Glomerular visceral epithelial cell (primary cell): Measurements from ENCODE around the gene SLX9.

Experiments used
- DNase-seq: peaks from one replicate; pipeline ENCODE4 v3.0.0-alpha.2; 2016; ENCODE audit errors: extremely low spot score

SLX9 gene

DNA sequence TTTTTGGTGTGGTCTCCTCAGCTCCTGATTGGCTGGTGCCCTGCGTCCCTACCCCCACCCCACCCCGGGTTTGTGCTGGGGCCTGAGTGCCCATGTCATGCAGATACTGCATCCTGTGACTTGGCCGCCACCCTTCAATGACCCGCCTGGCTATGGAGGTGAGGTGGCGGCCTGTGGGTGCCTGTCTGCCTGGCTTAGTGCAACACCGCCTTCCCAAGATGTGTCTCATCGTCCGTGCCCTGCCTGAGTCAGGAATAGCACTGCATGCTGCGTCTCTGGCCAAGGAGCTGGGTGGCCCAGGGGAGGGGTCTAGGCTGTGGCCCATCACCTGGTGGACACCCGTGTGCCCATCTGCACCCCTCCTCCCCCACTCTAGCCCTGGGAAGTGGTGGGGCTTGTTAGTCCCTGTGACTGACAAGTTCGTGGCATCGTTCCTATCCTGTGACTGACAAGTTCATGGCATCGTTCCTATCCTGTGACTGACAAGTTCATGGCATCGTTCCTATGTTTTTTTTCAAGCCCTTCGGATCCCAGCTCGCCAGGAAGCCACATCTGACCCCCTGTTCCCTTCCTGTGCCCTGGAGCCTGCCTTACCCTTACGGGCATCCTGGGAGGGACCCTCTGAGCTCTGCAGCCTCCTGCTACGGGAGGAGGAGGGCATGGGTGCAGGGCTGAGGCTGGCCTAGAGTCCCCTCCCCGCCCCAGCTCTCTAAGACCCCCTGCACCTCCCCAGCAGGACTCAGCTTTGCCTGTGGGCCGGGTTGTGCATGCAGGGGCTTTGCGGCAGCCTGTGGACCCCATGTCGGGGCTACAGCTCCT lies 7.5 kb downstream of the SLX9 start:
- peak; percentile 41 for DNase-seq

DNA sequence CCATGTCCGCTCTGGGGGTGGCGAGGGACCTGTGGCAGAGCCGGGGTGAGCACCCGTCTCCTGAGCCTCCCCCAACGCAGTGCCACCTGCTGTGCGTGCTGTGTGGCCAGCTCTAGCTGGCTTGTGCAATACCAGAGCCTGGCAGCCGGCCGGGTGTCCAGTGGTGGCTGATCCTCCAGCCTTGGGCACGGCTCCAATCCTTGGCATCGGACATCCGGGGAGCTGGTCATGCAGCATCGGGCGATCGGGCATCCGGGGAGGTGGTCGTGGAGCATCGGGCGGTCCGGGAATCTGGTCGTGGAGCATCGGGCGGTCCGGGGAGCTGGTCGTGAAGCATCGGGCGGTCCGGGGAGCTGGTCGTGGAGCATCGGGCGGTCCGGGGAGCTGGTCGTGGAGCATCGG lies 8.1 kb downstream of the SLX9 start:
- DNase-seq: no peak

DNA sequence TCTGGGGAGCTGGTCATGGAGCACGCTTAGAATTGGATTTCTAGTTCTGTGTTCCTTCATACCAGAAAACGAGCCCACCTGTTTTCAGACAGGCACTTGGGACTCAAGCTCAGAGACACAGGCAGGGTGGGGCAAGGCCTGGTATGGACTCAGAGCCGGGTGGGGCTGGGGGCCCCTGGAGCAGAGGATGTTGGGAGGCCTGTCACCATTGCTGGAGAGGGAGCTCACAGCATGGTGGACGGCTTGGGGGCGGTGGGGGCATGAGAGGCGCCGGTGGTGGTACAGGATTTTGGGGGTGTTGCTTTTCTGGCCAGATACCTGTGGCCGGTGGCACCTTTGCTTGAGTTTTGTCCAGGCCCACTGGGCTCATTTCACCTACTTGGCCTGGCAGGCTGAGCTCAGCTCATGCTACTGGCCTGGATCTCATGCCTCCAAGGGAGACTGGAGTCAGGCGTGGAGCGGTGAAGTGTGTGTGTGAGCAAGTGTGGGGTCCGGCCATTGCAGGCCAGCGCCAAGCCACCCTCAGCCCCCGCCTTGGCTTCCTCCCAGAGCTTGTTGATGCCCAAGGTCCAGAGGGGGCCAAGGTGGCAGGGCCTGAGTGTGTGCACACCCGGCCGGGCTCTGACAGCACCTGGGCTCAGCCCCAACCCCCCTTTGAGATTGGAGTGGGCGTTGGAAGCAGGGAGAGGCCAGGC lies 8.7 kb downstream of the SLX9 start:
- DNase-seq: no peak

DNA sequence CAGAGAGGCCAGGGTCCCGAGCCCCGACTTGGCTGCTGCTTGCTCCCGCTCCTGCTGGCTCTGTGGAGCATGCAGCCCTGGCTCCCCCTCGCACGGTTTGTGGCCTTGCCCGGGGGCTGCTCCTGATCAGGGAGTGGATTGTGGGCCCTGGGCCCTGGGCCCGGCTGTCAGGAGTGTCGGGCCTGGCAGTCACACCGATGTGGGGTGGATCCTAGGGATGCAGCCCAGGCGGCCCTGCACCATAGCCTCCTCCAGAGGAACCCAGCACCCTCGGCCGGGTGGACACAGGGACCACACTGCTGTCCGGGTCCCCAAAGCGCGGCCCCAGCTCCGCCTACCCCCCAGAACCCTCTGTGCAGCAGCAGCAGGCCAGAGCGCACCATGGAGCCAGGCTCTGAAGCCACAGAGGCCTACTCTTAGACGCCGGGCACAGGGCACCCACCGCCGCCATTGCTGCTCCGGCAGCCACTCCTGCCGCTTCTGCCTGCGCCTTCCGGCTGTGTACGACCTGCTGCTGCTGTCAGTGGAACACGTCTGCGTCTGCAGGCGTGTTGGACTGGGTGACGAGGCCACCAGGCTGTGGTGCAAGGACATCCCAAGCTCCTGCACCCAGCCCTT lies 9.4 kb downstream of the SLX9 start:
- DNase-seq: no peak

DNA sequence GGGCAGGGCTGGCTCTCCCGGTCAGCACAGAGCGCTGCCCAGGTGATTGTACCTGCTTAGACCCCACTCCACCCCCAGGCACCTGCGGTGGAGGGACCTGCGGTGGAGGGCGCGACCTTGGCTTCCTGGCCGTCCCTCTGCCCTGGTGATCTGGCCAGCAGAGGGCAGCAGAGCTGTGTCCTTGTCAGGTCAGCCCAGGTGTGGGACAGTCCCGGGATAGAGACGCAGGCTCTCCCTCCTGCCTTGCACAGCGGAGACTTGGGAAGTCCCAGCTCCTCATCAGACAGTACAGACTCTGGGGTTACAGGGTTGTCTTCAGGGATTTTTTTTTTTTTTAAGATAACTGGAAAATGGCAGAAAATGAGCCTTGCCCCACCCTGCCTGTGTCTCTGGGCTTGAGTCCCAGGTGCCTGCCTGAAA lies 10.0 kb downstream of the SLX9 start:
- peak; percentile 79 for DNase-seq

DNA sequence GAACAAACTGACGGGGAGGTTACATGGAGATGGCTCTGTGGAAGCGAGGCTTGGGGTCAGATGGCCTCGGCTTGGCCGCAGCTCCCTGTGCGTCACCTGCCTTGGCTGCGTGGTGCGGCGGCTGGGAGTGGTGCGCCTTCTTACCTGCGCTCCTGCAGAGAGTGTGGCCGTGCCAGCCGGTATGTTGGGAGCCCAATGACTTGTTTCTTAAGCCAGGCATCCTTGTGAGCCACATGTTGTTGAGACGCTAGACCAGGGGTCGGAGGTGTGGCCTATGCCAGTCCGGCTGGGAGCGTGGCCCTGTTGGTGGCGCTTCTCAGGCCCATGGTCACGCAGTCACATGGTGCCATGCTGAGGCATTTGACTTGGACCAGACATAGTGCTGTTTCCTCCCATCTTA lies 10.5 kb downstream of the SLX9 start:
- DNase-seq: no peak

DNA sequence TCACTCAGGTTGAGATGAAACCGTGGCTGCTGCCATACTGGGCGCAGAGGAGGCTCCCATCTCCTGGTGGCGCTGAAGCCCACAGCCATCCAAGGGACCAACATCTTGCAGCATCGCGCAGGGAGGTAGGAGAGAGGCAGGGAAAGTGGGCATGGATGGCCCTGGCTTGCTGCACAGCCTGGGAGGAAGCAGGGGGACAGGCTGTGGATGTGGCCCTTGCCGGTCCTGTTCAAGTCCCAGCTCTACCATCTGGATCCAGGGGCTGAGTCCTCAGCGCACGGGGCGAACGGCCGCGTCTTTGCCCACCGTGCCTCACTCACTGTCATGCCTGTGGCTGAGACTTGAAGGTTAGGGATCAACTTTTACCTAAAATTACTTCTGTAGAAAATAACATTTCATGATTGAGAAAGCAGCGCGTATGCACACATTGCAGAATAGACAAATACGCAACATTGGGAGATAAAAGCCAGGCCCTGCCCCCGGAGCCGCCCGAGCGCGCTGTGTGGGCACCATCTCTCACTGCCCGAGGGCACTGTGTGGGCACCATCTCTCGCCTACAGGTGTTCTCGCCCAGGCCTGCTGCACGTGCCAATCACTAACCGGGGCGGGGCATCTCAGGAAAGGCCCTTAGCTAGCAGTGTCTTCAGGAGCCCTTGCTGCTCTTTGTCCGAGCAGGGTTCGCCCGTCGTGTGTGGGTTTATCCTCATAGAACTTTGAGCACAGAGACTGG lies 11.5 kb downstream of the SLX9 start:
- no peak for DNase-seq

DNA sequence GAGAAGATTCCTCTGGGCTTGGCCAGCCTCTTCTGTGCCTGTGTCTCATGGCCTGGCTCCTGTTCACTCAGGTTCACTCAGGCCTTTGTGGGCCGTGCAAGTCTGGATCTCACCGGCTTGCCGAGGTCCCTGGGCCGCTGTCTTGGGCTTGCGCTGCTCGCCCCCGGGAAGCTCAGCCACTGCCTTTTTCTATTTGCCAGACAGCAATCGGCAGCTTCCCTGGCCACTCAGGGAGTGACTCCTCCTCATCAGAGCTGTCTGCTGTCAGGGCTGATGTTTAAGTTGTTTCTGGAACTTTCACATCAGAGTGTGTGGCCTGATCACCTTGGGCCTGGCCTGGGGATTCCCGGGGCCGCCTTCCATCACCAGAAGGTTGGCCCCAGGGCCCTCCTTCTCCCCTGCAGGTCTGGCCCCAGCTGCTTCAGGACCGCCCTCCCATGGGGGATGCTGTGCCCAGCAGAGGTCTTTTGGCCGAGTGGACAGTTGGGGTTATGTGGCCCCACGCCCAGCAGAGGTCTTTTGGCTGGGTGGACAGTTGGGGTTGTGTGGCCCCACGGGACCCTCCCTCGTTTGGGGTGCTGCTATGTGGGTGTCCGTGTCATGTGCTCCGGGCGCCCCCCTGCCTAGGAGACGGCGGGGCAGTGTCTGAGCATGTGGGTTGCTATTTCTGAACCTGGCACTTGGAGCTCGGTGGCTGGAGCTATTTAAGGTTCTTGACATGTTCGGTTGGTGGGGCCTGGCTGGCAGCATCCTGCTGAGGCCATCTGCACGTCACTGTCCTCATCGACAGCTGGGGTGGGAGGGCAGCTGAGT lies 12.5 kb downstream of the SLX9 start:
- DNase-seq: no peak

DNA sequence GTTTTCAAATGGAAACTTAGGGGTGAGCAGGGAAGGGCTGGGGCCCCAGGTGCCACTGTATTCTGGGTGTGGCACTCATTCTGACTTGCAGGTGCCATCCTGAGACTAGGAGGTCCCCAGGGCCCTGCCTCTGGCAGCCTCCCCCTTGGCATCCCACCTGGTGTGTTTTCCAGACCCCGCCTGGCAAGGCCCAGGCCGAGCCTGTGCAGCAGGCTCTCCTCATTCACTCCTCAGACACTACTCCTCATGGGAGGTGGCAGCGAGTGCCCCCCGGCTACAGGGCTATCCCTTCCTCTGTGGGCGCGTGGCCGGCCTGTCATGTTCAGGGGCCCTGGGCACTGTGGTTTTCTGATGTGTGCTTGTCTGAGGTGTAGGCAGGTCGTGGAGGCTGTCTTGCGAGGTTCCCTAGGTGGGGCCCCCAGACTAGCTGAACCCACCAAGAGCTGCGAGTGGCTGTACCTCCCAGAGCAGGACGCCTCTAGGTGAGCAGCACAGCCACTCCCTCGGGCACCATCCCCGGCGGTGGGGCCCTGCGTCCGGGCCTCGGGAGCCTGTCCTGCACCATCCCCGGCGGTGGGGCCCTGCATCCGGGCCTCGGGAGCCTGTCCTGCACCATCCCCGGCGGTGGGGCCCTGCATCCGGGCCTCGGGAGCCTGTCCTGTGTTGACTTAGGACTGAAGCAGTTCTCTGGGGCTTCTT lies 13.2 kb downstream of the SLX9 start:
- DNase-seq: no peak

DNA sequence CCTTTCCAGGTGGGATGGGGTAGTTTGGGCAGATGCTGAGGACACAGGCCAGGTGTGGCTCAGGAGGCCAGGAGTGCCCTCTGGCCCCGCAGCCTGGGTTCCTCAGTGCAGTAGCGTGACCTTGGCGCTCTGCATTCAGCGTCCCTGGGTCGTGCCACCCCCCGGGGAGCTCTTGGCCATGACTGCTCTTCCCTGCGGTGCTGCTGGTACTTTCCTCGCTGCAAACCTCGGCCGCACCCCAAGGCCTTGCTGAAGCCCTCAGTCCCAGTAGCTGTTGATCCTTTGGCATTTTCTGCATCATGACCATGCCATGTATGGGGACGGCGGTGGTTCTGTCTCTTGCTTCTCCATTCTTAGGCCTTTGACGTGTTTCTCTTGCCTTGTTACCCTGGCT lies 13.8 kb downstream of the SLX9 start:
- DNase-seq: no peak

DNA sequence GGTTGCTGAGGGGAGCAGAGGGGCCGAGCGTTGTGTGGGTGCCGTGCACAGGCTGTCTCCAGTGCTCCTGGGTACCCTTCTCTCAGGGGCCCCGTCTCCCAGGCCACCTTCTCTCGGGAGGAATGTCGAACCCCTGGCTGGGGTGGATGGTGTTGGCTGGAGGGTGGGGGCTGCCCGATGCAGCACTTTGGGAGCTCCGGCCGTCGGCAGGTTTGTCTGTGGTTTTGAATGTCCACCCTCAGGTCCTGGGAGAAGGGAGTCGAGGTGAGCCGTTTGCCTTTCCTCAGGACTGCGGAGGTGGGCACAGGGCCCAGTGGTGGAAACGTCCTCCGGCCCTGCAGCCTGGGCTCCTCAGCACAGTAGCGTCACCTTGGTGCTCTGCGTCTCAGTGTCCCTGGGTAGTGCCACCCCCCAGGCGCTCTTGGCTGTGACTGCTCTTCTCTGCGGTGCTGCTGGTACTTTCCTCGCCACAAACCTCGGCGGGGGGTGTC lies 14.5 kb downstream of the SLX9 start:
- no peak for DNase-seq

DNA sequence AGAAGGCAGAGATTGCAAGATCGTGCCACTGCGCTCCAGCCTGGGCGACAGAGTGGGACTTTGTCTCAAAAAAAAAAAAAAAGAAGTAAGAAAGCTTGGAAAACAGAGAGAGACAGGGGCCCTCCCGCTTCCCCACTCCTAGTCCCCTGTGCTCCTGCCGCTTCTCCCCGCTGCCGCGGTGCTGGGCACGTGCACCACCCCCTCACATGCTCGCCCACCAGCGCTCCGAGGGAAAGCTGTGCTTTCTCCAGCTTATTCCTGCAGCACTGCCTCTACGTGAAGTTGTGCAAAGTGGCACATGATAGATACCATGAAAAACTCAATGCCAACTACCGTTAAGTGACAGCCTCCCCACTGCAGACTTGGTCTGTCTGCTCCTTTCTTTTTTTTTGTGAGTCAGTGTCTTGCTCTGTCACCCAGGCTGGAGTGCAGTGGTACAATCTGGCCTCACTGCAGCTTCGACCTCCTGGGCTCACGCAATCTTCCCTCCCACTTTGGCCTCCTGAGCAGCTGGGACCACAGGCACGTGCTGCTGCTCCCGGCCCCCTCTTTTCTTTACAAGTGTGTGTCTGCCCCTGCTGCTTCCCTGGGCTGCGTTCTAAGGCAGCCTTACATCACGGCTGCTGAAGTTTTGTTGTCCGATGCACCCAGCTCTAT lies 15.4 kb downstream of the SLX9 start:
- no peak for DNase-seq

DNA sequence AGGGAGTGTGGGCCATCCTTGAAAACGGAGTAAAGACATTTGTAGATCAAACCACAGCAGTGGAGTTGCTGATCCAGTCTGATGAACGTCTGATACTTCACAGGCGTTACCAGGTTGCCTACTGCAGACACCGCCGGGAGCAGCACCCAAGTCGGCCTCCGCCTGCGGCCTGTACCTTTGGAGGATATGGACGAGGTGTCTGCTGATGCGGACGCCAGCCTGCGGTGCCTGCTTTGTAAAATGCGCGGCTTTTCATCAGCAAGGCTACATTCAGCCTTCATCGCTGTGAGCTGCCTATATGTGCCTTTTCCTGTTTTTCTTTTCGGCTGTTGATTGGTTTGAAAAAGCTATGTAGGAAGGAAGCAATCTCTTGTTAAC lies 16.0 kb downstream of the SLX9 start:
- DNase-seq: no peak

DNA sequence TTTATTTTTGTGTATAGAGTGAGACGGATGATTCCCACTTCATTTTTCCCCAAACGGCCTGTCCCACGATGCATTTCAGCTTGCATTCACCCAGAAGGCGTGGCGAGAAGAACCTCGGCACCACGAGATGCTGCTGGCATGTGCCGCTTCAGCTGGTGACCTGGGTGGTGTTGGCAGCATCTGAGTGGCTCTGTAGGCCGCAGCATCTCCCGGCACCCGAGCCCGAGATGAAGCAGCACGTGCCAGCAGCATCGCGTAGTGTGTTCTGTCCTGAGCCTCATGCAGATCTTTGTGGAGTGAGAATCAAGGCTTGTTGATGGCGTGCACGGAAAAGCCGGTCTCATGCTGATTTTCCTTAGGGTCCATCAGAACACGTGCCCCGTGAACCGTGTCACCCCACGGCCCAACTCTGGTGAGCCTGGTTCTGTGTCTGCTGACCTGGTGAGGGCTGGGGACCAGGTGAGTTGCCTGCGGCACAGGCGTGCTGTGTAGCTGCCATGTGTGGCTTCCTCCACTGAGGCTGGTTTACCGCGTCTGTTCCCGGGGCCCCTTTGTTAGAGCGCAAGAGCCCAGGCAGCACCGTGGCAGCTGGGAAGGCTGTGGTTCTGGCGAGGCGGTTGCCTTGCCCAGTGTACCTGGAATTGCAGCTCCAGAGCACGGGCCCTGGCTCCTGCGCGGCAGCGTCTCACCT lies 16.7 kb downstream of the SLX9 start:
- no peak for DNase-seq

DNA sequence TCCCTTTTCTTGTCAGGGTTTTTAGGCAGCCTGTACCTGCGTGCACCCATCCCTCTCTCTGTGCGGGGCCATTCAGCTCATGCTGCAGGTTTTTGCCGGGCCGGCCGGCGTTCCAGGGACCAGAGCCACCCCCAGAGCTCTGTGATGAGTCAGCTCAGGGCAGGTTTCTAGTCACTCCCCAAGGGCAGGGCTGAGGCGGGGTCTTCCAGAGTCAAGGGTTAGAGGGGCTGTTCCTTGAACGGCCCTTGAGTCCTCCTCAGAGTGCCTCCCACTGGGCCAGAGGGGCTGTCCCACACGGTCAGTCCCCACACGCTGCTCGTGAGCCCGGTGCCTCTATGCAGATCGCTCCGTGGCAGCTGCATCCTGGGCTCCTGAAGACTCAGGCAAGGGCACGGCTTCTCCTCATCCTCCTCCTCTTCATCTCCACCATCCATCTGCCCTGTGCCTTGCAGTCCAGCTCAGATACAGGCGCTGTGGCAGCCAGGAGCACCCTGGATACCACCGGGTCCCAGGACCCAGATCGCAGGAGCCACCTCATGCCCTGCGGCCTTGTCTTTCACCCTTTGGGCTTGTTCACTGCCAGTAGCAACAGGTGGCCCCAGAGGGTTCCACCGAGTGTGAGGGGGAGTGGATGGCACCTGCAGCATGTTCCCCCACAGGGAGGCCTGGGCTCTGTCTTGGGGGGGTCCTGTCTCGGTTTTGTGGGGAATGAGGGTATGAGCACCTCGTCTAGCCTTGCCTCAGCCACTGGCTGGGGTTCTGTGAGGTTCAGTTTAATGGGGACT lies 17.4 kb downstream of the SLX9 start:
- DNase-seq: no peak

DNA sequence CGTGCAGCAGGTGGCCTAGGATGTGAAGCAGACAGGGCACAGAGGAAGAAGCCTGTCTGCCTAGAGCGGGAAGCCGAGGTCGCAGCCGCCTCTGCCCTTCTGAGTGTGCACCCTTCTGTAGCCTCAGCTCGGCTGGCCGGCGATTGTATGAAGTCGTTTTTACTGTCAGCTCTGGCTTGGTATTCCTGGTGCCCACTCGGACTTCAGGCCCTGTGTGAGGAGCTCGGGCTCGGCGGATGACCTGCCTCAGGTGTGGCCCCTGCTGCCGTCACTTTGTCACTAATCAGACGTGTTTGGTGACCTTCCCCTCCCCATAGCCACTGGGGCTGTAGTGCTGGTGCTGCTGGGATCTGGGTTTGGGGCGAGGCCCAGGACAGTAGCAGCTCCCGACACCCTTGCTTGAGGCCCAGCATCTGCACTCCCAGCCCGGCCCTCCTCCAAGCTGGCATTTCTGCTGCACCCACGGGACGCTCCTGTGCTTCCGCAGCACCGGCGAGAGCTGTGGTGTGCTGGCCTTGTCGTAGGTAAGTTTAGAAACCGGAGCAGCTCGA lies 18.1 kb downstream of the SLX9 start:
- no peak for DNase-seq

DNA sequence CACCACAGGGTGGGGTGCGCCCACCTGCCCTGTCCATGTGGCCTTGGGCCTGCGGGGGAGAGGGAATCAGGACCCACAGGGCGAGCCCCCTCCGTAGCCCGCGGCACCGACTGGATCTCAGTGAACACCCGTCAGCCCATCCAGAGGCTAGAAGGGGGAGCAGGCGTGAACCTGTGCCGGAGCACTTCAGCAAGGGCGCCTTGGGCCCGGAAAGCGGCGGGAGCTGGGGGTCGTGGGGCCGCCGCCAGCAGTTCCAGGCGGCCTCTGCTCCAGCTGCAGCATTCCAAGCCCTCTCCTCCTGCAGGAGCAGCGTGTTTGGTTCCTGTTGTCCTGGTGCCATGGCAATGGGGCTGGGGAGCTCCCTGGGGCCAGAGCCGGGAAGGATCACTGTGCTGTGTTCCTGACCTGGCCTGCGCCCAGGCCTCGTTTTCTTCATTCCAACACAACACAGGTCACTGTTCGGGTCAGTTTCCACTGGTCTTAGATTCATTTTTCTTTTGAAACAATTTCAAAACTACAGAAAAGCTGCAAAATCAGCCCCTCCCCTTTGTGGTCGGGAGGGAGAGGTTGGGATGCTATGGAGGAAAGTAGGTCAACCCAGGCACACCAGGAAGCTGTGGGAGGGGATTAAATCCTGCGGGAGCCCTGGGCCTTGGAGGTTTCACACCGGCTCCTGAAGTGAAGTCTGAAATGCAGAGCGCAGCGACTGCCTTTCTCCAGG lies 18.8 kb downstream of the SLX9 start:
- DNase-seq: peak; percentile 23
